Osteoblast (primary cell): ENCODE data around the gene LIPC. TPM values are rescaled to one million over a fixed set of nuclear protein-coding genes. Genes with fewer than 3 reads are reported as not detected.

Experiments used
- DNase-seq: peaks from one replicate; pipeline ENCODE4 v3.0.0; 2011; ENCODE audit warnings: low spot score, mixed read lengths; ENCODE audit not compliant: insufficient read length; ENCODE audit errors: missing footprints
- H2AFZ ChIP-seq: 2 replicates; pipeline ENCODE4 v1.6.0; 2011; ENCODE audit warnings: mild to moderate bottlenecking, low read length
- H3K27ac ChIP-seq: 2 replicates; pipeline ENCODE4 v1.5.1; 2011; ENCODE audit warnings: mild to moderate bottlenecking, low read depth, low read length, moderate library complexity
- H3K27me3 ChIP-seq: 2 replicates; pipeline ENCODE4 v1.6.0; 2012; ENCODE audit warnings: mild to moderate bottlenecking, control low read depth, inconsistent platforms, low read length, moderate library complexity; ENCODE audit not compliant: insufficient read depth
- H3K36me3 ChIP-seq: 2 replicates; pipeline ENCODE4 v1.5.1; 2011; ENCODE audit warnings: mild to moderate bottlenecking, low read length, control low read depth, moderate library complexity; ENCODE audit not compliant: insufficient read depth
- H3K4me1 ChIP-seq: 2 replicates; pipeline ENCODE4 v1.5.1; 2011; ENCODE audit warnings: mild to moderate bottlenecking, low read length, control low read depth, moderate library complexity; ENCODE audit not compliant: insufficient read depth
- H3K4me2 ChIP-seq: 2 replicates; pipeline ENCODE4 v1.6.0; 2011; ENCODE audit warnings: mild to moderate bottlenecking, low read length; ENCODE audit not compliant: insufficient read depth
- H3K4me3 ChIP-seq: fragments of 200-600 bp; sonication (generic); 3 replicates; pipeline ENCODE4 v1.5.1; 2012; ENCODE audit warnings: mild to moderate bottlenecking, low read length, inconsistent platforms; ENCODE audit not compliant: insufficient read depth
- H3K79me2 ChIP-seq: 2 replicates; pipeline ENCODE4 v1.6.0; 2012; ENCODE audit warnings: mild to moderate bottlenecking, low read length, control low read depth, inconsistent platforms; ENCODE audit not compliant: insufficient read depth
- H3K9me3 ChIP-seq: 2 replicates; pipeline ENCODE4 v1.5.1; 2011; ENCODE audit warnings: low read depth, low read length, control low read depth
- H4K20me1 ChIP-seq: 2 replicates; pipeline ENCODE4 v1.6.0; 2012; ENCODE audit warnings: mild to moderate bottlenecking, low read length, control low read depth; ENCODE audit not compliant: insufficient read depth
- total RNA-seq: library from RNA; depleted of rRNA; stranded (reverse); fragments of >200 nt; gene quantifications from 2 replicates; pipeline ENCODE4 v1.2.3, GENCODE V29; 2012
- TF ChIP-seq, protein P1 (sequence below): IDR thresholded peaks from 2 replicates; pipeline ENCODE4 v1.5.1; 2011; ENCODE audit warnings: mild to moderate bottlenecking, low read depth, low read length, moderate library complexity; ENCODE audit errors: extremely low read depth

LIPC gene
- total RNA-seq, 1 donor: 1.1 TPM

DNA sequence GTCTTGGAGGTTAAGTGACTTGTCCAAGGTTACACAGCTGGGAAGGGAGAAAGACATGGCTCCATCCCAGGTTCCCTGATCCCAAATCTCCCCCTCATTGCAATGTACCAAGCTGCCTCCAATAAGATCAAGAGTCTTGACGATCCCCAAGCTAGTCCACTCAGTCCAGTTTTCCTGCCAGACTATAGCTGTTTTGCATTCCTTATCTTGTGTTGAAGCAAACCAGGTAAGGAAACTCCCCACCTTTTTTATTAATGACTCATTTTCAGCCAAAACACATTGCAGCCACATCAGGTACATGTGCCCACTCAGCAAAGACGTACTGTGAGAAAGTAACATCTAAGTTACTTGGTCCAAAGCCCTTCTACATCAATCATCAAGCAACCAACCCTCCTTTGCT lies 41.9 kb downstream of the LIPC start:
- H3K4me2 ChIP-seq: peak overlapping the region; percentile 9
- no peak overlapping the region for H3K27ac ChIP-seq
- H3K4me3 ChIP-seq: no peak overlapping the region
- H3K36me3 ChIP-seq: no peaks in the 10 kb centered on the region
- H3K27me3 ChIP-seq: no peaks in the 10 kb centered on the region
- H2AFZ ChIP-seq: no peak overlapping the region
- no peaks in the 10 kb centered on the region for H3K9me3 ChIP-seq
- TF ChIP-seq, protein P1, sequence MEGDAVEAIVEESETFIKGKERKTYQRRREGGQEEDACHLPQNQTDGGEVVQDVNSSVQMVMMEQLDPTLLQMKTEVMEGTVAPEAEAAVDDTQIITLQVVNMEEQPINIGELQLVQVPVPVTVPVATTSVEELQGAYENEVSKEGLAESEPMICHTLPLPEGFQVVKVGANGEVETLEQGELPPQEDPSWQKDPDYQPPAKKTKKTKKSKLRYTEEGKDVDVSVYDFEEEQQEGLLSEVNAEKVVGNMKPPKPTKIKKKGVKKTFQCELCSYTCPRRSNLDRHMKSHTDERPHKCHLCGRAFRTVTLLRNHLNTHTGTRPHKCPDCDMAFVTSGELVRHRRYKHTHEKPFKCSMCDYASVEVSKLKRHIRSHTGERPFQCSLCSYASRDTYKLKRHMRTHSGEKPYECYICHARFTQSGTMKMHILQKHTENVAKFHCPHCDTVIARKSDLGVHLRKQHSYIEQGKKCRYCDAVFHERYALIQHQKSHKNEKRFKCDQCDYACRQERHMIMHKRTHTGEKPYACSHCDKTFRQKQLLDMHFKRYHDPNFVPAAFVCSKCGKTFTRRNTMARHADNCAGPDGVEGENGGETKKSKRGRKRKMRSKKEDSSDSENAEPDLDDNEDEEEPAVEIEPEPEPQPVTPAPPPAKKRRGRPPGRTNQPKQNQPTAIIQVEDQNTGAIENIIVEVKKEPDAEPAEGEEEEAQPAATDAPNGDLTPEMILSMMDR: no peak
- peaks cover 25% of the 10 kb centered on the region for H3K4me1 ChIP-seq
- DNase-seq: no peak
- H3K79me2 ChIP-seq: no peaks in the 10 kb centered on the region
- no peaks in the 10 kb centered on the region for H4K20me1 ChIP-seq

DNA sequence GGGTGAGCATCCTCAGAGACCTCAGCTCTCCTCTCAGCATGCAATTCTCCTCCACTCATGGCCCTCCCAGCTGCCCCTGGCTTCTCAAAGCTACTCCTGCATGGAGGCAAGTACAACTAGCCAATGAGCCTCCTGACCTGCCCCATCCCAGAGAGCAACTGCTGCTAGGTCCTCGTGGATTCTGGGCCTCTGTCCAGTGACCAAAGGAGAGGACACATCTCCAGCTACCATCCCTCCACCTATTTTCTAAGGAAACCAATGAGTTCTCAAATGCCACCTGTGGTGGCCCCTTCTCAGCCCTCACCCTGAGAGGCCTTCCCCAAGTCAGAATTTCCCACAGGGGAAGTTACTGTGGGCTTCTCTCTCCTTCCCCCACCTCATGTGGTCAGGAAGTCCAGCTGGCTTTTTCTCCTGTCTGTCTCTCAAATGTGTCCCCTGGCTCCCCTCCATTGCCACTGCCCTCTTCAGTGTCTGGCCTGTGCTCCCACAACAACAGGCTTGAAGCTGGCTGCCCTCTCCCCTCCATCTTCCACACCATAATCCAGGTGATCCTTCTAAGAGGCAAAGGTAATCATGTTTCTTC lies 43.0 kb downstream of the LIPC start:
- H3K9me3 ChIP-seq: no peaks in the 10 kb centered on the region
- H3K27ac ChIP-seq: no peak overlapping the region
- no peaks in the 10 kb centered on the region for H3K79me2 ChIP-seq
- DNase-seq: no peak
- TF ChIP-seq, protein P1: no peak
- peaks cover 18% of the 10 kb centered on the region for H3K4me1 ChIP-seq
- H3K4me2 ChIP-seq: no peak overlapping the region
- no peak overlapping the region for H2AFZ ChIP-seq
- H3K36me3 ChIP-seq: no peaks in the 10 kb centered on the region
- H4K20me1 ChIP-seq: no peaks in the 10 kb centered on the region
- H3K27me3 ChIP-seq: no peaks in the 10 kb centered on the region
- no peak overlapping the region for H3K4me3 ChIP-seq

DNA sequence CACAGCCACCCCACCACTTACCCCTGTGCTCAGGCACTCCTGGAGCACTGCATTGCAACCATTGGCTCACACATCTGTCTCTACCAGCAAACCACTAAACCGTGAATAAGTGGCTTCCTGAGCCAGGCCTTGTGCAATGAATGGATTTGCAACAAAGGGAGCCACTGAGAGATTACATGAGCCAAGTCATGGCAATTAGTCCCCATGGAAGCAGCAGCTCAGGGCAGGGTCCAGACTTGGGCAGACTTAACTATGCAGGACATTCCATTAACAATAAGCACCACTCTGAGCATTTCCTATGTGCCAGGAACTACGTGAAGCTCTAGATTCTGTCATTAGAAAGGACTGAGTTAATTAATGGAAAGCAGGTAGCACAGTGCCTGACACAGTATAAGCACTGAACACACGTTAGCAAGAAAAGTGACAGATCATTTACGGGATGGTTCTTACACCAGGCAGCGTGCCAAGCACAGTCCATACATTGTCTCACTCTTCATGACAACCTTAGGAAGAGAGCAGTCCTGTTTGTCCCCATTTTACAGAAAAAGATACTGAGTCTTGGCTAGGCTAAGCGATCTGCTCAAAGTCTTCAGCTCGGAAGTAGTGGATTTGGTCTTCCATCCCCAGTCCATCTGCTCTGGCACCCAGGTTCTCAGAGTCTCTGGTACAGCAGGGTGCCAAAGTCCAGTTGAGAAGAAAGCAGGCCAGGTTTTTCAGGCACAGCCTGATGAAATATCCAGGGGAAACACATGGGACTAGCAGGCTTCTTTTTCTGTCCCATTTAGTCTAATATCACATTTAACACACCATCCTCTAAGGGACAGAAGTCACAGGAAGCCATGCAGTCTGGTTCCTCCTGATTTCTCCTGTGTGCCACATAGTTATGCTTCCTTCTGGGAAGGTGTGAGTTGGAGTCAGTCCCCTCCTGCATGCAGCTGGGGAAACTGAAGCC lies 44.1 kb downstream of the LIPC start:
- DNase-seq: no peak
- TF ChIP-seq, protein P1: no peak
- Histone ChIP-seq H3K79me2 (no peaks in the 10 kb centered on the region), H3K27me3 (no peaks in the 10 kb centered on the region), H3K4me1 (peaks cover 15% of the 10 kb centered on the region), H4K20me1 (no peaks in the 10 kb centered on the region), H3K36me3 (no peaks in the 10 kb centered on the region), H2AFZ (no peak overlapping the region), H3K9me3 (no peaks in the 10 kb centered on the region), H3K27ac (no peak overlapping the region), H3K4me2 (no peak overlapping the region), H3K4me3 (no peak overlapping the region)

DNA sequence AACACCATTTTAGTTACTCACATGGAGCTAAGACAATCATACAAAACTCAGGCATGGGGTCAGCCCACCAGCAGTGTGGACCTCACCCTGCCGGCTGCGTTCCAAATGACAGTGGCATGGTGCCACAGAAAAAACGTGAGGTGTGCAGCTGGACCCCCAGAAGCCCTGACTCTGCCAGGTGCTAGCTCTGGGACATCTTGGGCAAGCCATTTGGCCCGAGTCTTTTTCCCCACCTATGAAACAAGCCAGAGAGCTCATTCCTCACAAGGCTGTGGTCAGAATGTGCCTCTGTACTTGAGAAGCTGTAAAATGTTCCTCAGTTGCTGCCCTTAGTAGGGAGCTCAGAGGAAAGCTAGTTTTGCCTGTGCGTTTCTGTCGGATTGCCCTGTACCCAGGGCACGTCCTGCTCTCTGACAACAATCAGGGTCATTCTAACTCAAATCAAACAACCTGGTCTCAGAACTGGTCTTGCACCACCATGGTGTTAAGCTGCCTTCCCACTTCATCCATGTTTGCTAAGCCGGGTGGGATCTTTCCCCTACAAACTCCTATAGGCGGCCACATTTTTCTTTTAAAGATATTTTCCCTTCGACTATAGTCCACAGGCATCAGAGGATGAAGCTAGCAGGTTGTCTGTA lies 44.9 kb downstream of the LIPC start:
- H3K79me2 ChIP-seq: no peaks in the 10 kb centered on the region
- peaks cover 15% of the 10 kb centered on the region for H3K4me1 ChIP-seq
- H3K4me3 ChIP-seq: no peak overlapping the region
- TF ChIP-seq, protein P1: no peak
- no peak for DNase-seq
- no peaks in the 10 kb centered on the region for H4K20me1 ChIP-seq
- no peak overlapping the region for H2AFZ ChIP-seq
- no peak overlapping the region for H3K27ac ChIP-seq
- H3K9me3 ChIP-seq: no peaks in the 10 kb centered on the region
- no peak overlapping the region for H3K4me2 ChIP-seq
- no peaks in the 10 kb centered on the region for H3K36me3 ChIP-seq
- no peaks in the 10 kb centered on the region for H3K27me3 ChIP-seq
